KOPT-K1 (cell line): ENCODE data around the gene PTGES2.
A peak's percentile ranks its signal among the peaks of the same experiment; 100 is the strongest.
"Not testable (repeated sequence)": the region's sequence is repeated elsewhere in the genome, so short reads cannot be mapped to it uniquely, and the experiment has no call there.

ENCODE experiments used
- H3K27ac ChIP-seq: fragments of 200-600 bp; sonication (generic); 2 replicates; pipeline ENCODE4 v1.5.1; 2016; ENCODE audit warnings: antibody characterized with exemption, mild to moderate bottlenecking, low read depth, low read length; ENCODE audit not compliant: poor library complexity, severe bottlenecking
- H3K36me3 ChIP-seq: fragments of 200-600 bp; sonication (generic); 2 replicates; pipeline ENCODE4 v1.5.1; 2017; ENCODE audit warnings: antibody characterized with exemption, mild to moderate bottlenecking, low read length, moderate library complexity; ENCODE audit not compliant: insufficient read depth
- H3K9me3 ChIP-seq: fragments of 200-600 bp; sonication (generic); 2 replicates; pipeline ENCODE4 v1.5.1; 2017; ENCODE audit warnings: antibody characterized with exemption, low read length, mild to moderate bottlenecking; ENCODE audit not compliant: insufficient read depth, poor library complexity, severe bottlenecking

Gene PTGES2

DNA sequence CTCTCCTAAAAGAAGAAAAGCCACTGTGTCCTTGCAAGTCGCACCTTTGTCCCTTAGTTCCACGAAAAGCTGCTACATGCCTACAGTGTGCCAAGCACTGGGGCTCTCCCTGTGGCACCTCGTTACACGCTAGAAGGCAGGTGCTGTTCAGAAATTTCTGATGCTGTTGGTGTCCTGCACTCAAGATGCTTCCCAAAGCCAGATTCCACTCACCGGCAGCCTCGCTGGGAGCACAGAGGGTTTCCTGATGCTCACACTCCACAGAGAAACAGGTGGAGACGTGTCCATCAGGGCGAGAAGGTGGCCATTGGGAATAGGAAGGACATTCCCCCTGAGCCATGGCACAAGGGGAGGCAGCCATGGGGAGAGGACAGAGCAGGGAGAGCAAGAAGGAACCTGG is 3.8 kb upstream of the PTGES2 start:
- not testable (repeated sequence) for H3K9me3 ChIP-seq, H3K27ac ChIP-seq, H3K36me3 ChIP-seq

DNA sequence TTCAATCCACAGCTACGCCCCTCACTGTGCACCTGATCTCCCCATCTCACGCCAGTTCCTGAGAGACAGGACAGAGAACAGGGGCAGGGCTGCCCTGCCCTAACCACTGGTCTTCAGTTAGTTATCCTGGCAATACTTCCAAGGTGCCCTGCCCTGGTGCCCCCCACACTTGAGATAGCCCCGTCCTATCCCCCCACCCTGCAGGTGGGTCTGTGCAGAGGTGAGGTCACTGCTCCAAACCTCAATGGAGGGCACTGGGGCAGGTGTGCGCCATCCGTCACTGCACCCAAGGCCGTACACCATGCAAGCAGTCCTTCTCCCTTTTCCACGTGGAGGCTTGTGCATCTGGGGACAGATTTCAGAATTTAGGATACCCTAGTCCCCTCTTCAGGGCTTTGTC is 3.1 kb upstream of the PTGES2 start:
- not testable (repeated sequence) for H3K9me3 ChIP-seq, H3K27ac ChIP-seq, H3K36me3 ChIP-seq

DNA sequence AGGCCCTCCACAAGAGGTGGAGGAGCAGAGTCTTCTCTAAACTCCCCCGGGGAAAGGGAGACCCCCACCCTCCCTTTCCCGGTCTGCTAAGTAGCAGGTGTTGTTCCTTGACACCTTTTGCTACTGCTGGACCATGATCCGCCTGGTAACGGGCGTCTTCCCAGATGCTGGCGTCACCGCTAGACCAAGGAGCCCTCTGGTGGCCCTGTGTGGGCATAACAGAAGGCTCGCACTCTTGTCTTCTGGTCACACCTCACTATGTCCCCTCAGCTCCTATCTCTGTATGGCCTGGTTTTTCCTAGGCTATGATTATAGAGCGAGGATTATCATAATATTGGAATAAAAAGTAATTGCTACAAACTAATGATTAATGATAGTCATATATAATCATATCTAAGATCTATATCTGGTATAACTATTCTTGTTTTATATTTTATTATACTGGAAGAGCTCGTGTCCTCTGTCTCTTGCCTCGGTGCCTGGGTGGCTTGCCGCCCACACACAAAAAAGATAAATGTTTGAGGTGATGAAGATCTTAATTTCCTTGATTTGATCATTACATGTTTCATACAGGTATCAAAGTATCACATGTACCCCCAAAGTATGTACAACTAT is 2.6 kb upstream of the PTGES2 start:
- not testable (repeated sequence) for H3K27ac ChIP-seq, H3K36me3 ChIP-seq, H3K9me3 ChIP-seq

DNA sequence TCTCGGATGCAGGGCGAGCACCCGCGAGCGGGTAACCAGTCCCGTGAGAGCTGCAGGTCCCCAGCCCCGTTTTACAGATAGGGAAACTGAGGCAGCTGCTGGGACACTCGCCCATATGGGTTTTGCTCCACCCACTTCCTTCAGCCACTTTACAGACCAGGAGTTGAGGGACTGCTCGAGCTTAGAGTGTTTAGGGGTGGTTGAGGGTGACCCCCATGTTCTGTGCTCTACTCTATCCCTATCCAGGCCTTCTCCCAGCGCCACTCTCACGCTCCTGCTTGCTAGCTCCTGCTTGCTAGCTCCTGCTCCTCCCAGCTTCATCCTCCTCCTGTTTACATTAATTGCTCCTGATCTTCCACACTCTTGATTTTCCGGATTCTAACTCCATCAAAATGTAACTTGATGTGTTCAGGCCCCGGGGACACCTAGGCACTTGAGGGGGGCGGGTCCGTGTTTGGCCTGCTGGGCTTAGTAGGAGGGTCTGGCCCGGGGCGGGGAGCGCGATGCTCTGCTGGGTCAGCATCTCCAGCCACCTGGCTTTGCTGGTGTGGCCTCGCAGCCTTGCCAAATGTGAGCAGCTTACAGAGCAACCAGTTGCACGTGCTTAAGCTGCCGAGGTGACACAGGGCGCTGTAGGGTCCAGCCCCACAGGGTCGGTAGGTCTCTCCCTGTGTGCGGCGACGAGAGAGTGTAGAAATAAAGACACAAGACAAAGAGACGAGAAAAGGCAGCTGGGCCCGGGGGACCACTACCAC is 1.5 kb upstream of the PTGES2 start:
- peak overlapping the region; percentile 95 for H3K27ac ChIP-seq
- H3K9me3 ChIP-seq = no peaks in the 10 kb centered on the region
- peaks cover 21% of the 10 kb centered on the region; the same call in 1 of the 2 replicates for H3K36me3 ChIP-seq

DNA sequence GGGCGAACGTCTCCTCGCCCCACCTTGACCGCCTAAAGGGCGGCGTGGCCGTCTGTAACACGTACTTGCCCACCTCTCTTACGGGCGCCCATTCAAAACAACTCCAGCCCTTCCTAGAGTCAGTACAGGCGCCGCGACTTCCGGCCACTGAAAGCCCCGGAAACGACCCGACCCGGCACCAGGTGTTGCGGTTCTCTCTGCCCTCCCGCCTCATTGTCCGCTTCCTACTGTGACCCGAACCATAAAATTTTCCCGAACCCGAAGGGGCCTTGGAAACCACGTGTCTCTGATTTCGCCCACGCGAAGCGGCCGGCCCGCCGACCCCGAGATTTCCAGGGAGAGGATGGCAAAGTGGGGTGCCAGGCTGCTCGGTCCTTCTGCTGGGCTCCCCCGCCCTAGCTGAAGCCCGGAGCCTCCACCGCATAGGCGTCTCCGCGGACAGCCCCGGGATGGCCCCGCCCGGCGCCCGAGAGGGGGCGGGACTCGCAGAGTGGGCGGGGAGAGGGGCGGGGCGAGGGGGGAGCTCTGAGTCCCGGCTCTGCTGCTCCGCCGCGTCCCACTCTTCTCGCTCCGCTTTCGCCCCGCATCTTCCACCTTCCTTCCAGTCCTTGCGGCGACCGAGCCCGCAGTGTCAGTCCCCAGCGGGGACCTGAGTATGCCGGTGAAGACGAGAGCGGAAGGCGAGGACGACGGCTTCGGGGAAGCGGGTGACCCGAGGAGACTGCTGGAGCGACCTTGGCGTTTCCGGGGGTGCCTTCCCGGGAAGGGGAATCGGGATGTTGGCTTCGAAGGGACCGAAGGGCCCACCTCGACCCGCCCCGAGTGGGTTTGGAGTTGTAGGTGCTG is 684 bp upstream of the PTGES2 start:
- Histone ChIP-seq H3K27ac (peak overlapping the region; percentile 95), H3K36me3 (peaks cover 27% of the 10 kb centered on the region; the same call in 1 of the 2 replicates), H3K9me3 (no peaks in the 10 kb centered on the region)

DNA sequence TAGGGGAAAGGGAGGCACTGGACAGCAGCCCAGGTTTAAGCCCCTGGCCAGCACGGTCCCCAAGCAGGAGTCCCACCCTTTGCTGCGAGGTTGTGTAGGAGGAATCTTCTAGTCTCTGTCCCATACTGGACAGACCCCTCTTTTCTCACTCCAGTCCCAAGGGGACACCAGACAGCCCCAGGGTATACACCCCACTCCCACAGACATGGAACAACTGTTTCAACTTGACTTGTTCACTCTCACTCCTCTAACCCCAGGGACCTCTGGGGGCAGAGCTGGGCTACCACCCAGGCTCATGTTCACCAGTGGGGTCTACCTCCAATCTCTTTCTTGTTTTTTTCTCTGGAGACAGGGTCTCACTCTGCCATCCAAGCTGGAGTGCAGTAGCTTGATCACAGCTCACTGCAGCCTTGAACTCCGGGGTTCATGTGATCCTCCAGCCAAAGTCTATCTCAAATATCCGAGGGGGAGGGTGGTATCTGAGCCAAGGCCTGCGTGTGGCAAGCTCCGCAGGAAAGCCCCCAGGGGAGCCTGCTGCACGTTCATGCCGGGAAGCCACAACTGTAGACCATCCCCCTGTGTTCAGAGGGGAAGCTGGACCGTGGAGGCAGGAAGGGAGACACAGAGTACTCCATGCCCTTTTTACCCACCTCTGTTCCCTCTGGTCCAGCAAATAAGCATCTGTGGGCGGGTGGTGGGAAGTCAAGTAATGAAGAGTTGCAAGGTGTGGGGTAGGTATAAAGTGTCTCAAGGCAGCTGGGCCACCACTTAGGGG is 1.8 kb downstream of the PTGES2 start:
- Histone ChIP-seq H3K9me3 (no peaks in the 10 kb centered on the region), H3K36me3 (peaks cover 52% of the 10 kb centered on the region; the same call in 1 of the 2 replicates), H3K27ac (peak overlapping the region; percentile 9)

DNA sequence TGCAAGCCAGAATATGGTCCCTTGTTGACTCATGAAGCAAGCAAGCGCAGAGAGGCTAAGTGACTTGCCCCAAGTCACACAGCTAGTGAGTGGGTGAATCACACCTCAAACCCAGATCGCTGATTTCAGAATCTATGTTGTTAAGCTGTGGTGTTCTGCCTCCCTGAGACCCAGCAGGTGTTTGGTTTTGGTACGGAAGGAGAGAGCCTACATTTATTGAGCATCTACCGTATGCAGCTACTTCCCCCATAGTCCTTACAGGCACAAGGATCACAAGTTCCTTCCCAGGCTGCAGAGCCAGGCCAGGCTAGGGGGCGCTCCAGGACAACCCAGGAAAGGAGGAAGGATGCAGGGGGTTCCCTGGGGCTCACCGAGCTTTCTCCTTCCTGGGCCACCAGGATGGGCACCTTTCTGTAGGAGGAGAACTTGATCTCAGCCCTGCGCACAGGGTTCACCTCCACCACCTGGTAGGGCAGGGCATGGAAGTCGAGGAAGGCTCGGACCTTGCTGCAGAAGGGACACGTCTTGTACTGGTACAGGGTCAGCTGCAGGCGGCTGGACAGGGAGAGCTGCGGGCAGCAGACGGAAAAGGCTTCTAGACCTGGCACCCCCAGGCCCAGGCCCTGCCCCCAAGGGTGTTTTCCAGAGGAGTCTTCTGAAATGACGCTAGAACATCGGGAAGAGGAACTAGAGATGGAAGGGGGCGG is 2.5 kb downstream of the PTGES2 start:
- Histone ChIP-seq H3K36me3 (peaks cover 59% of the 10 kb centered on the region; the same call in 1 of the 2 replicates), H3K9me3 (no peaks in the 10 kb centered on the region), H3K27ac (no peak overlapping the region)

DNA sequence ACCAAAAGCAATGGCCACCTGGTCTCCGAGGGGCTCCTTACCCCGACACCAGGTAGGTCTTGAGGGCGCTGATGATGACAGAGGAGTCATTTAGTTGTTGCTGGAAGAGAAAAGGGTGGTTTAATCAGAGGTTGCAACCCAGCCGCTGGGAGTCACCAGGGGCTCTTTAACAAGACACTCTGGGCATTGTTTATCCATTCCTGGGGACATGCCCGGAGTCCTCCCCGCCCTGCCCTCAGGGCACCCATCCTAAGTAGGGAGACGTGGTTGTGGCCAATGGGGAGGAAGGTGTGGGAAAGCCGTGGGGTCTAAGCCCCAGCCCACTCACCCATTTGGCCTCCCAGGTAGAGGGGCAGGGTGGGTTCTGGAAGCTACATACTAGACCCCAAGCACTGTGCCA is 3.1 kb downstream of the PTGES2 start:
- no peak overlapping the region for H3K27ac ChIP-seq
- peaks cover 60% of the 10 kb centered on the region; the same call in 1 of the 2 replicates for H3K36me3 ChIP-seq
- no peaks in the 10 kb centered on the region for H3K9me3 ChIP-seq

DNA sequence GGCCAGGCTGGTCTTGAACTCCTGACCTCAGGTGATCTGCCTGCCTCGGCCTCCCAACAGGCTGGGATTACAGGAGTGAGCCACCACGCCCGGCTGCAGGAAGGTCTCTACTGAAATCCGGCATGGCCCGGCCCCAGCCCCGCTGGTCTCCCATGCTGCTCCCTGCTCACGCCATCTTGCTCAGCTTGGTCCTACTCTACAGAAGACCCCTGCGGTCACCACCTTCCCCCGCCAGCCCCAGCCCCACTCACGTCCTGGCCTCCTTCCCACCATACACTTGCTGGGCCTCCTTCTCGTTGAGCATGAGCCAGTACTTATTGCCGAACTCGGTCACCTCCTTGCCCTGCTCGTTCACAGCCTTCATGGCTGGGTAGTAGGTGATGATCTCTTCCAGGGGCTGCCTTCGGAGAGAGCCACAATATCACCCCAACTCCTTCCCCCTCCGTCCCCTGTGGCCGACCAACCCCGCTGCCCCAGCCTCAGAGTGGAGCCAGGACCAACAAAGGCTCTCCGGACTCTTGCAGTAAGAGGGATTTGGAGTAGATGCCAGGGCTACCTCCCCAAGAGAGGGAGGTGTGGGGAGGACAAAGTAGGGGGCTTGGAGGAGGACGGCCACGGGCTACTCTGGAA is 4.0 kb downstream of the PTGES2 start:
- Histone ChIP-seq H3K36me3 (peaks cover 60% of the 10 kb centered on the region; the same call in 1 of the 2 replicates), H3K9me3 (no peaks in the 10 kb centered on the region), H3K27ac (no peak overlapping the region)

DNA sequence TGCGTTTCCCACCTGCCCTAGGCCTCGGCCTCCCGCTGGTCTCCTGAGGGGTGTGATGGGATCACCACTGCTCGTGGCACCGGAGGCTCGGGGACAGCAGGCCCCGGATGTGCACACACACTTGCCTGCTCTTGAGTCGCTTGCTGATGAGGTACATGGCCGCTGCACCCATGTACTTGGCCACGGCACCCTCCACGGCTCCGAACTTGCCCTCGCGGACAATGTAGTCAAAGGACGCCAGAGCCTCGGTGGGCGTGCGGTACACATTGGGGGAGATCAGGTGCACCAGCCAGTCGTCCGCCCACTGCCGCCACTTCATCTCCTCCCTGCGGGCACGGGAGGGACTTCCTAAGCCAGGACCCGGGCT is 4.7 kb downstream of the PTGES2 start:
- H3K27ac ChIP-seq = no peak overlapping the region
- H3K36me3 ChIP-seq = peaks cover 60% of the 10 kb centered on the region; the same call in 1 of the 2 replicates
- H3K9me3 ChIP-seq = no peaks in the 10 kb centered on the region

DNA sequence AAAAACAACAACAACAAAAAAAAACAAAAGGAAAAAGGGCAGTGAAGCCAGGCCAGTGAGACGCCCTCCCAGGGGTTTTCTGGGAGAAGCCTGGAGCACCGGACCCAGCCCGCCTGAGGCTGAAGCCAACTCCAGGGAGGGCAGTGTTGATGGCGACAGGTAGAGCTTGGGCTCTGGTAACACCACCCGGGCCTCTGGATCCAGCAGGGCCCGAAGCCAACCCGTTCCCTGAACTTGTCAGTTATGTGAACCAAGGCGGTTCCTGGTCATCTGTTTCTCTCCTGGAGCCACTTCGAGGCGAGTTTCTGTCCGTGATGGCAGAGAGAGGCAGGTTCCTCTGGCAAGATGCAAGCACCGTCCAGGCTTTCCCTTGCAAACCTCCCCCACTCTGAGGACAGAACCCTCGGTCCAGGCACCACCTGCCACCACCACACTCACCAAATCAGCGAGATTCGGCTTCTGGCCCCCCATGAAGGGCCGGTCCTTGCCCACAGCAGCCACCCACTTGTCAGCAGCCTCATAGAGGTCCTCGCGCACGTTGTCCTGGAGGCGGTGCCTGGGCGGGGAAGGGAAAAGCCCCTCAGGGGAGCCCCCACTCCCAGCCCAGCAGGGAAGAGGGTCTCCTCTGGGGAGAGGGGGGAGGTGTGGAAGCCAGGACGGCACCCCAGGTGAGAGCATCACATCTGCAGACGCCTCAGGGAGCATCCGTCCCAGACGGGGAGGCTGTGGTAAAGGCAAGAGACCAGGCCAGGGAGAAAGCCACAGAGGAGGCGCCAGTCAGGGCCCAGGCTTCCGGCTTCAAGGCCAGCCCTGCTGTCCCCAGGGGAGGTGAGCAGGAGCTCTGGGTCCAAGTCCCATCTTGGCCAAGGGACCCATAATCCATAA is 5.4 kb downstream of the PTGES2 start:
- no peak overlapping the region for H3K27ac ChIP-seq
- H3K36me3 ChIP-seq = peaks cover 60% of the 10 kb centered on the region; the same call in 1 of the 2 replicates

DNA sequence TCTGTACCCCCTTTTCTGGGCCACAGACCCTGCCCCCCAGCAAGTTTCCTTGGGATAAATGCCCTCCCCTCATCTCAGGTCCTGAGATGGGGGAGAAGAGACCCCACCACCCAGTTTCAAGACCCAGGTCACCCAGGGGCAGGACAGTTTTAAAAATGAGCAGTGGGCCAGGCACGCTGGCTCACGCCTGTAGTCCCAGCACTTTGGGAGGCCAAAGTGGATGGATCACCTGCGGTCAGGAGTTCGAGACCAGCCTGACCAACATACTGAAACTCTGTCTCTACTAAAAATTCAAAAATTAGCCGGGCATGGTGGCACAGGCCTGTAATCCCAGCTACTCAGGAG is 6.1 kb downstream of the PTGES2 start:
- Histone ChIP-seq H3K36me3 (peaks cover 62% of the 10 kb centered on the region; the same call in 1 of the 2 replicates), H3K27ac (no peak overlapping the region)

More for the DNA sequence above, 5.4 kb downstream of the PTGES2 start:
- H3K9me3 ChIP-seq = no peaks in the 10 kb centered on the region

More for the DNA sequence above, 6.1 kb downstream of the PTGES2 start:
- no peaks in the 10 kb centered on the region for H3K9me3 ChIP-seq
